GM19043 (cell line): ENCODE data around the gene REEP6.
A peak's percentile ranks its signal among the peaks of the same experiment; 100 is the strongest.

ENCODE experiments used
- ATAC-seq: cut with Tn5 transposase; IDR thresholded peaks from one replicate; pipeline ENCODE4 v1.9.1; 2021; ENCODE audit warnings: low read depth; ENCODE audit not compliant: unreplicated experiment

REEP6 gene

DNA sequence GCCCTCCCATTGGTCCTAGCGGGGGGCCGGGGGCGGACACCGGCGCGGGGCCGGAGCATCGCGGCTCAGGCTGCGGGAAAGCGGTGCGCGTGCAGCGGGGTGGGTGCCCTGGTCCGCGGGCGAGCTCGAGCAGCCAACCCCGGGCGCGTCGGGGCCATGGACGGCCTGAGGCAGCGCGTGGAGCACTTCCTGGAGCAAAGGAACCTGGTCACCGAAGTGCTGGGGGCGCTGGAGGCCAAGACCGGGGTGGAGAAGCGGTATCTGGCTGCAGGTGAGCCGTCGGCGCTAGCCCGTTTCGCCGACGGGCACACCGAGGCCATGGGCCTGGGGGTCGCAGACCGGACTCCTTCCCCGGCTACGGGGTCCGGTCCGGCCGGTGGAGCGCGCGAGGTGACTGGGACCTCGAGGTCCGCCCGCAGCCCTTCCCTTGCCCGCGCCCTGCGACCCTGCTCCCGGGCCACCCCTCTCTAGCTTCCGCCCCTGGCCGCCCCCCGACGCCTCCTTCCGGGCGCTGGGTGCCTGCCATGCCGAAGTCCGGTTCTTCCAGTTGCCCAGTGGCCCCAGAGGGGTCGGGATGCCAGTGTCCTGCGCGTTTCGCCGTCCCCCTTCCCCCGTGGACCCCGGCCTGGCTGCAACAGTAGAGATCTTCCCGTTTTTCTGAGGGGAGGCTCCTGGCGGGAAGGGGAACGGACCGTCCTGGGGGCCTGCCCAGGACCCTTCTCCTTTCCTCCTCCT, at the start of gene REEP6:
Gene REEP6 (plus strand): TSS at position 68 of the 735 bp plus-strand sequence. CDS start 89 bp downstream, at position 157.
- ATAC-seq = no peak

DNA sequence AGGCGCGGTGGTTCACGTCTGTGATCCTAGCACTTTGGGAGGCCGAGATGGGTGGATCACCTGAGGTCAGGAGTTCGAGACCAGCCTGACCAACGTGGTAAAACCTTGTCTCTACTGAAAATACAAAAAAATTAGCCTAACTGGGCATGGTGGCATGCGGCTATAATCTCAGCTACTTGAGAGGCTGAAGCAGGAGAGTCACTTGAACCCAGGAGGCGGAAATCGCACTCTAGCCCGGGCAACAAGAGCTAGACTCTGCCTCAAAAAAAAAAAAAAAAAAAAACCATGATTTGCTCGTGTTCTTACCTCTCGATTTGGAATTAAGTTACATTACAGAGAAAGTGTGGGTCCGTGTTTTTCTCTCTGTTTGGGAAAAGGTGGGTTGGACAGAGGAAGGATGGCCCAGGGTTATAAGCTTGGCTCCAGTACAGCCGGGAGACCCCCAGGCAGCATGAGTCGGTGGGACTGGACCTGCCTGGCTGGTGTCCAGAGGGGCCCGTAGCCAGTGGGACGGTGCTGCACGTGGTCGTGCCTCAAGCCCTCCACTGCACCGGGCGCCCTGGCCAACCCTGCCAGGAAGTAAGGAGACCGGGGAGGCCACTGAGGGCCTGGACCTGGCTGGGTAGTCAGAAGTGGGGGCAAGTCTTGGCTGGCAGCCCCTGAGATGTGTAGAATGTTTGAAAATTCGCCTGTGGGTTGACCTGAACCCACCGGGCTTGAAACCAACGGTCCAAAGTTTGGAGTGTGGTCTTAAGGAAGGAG, 49.1 kb upstream of the REEP6 start:
- ATAC-seq = no peak

DNA sequence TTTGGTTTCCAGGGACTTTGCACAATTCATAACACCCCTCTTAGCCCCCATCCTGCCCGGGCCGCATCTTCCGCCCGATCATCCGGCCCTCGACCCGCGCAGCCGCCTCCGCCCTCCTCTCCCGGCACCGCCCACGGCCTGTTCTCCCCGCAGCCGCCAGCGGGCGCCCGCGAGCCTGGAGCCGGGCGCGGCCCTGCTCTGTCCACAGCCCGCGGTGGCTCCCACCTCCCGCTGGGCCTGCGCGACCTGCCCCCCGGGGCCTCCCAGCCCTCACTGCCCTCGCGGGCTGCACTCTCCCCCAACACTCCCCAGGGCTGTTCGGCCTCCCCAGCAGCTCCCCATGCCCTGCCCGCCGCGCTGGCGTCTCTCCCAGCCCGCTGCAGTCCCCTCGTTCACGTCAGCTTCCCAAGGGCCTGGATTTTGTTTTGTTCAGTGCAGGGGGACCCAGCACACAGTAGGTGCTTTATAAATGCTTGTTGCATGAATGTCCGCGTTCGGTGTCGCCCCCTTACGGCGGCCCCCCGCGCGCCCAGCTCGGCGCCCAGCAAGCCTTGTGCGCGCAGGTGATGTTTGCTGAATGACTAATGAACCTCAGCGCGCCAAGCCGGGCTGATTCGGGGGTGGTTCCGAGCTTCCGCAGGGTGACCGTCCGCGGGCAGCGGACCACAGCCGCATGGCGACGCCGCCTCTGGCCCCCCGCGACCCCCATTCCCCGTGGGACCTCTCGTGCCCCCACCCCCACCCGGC, 45.6 kb upstream of the REEP6 start:
- ATAC-seq = peak; percentile 61

GRCh38 chr19:1445932-1446712, 44.9 kb upstream of the REEP6 start:
- ATAC-seq = no peak

- no peak for ATAC-seq
Measured at GRCh38 chr19:1446713-1447481, 44.1 kb upstream of the REEP6 start.

DNA sequence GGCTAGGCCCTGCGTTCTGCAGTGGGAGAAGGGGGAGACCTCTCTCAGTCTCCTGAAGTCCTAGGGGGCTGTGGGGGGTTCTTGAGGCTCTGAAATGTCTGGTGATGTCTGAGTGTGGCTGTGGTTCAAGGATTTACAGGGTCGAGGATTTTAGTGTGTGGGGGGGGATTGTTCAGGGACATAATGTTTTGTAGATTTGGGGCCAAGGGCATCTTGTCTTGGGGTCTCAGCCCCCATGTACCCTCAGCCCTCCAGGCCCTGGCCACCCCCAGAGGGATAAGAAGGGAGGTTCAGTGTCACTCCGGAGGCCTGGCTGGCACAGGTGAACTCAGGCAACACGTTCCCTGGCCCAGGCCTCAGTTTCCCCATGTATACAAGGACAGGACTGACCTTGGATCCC, 43.5 kb upstream of the REEP6 start:
- no peak for ATAC-seq

- no peak for ATAC-seq
Measured at GRCh38 chr19:1447944-1448343, 43.0 kb upstream of the REEP6 start.

DNA sequence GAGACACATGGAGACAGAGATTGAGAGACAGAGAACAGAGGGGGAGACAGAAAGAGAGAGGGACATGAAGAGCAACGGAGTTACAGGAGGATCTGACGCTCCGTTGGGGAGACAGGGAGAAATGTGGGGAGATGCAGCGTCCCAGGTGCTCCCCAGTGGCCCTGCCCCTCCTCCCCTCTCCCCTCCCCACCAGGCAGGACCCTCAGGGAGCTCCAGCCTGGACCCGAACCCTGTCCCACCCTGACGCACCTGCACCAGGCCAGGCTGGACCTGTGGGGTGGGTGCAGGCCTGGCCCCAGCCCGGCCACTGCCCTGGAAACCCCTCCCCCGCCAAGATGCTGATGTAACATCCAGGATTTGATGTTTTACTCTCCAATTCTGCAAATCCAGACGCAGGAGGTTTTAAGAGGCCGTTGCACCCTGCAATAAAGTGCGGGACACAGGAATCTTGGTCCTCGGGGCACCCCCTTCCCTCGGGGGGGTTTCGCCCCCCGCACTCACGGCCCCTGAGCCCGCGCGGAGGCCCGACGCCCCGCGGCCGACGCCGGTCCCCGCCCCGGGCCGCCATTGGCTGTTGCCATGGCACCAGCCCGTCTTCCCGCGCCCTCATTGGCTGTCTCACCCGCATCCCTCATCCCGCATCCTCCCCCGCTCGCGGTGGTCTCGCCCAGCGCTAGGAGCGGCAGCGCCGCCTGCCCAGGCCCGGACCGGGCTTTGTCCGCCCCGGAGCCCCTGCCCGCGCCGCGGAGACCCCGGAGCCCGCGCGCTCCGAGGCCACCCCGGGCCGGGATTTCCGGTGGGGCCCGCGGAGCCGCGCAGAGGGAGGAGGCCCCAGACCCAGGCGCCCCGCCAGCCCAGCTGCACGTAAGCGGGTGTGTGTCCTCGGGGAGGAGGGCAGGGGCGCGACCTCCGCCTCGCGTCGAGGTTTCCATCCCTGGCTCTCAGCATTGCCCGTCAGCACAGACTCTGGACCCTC, 41.2 kb upstream of the REEP6 start, which contains the start of gene APC2:
Gene APC2 (plus strand): TSS at position 655 of the 976 bp plus-strand sequence. CDS start 2,881 bp downstream, outside the sequence.
- ATAC-seq = no peak

GRCh38 chr19:1450735-1451731, 39.9 kb upstream of the REEP6 start:
- ATAC-seq = no peak

DNA sequence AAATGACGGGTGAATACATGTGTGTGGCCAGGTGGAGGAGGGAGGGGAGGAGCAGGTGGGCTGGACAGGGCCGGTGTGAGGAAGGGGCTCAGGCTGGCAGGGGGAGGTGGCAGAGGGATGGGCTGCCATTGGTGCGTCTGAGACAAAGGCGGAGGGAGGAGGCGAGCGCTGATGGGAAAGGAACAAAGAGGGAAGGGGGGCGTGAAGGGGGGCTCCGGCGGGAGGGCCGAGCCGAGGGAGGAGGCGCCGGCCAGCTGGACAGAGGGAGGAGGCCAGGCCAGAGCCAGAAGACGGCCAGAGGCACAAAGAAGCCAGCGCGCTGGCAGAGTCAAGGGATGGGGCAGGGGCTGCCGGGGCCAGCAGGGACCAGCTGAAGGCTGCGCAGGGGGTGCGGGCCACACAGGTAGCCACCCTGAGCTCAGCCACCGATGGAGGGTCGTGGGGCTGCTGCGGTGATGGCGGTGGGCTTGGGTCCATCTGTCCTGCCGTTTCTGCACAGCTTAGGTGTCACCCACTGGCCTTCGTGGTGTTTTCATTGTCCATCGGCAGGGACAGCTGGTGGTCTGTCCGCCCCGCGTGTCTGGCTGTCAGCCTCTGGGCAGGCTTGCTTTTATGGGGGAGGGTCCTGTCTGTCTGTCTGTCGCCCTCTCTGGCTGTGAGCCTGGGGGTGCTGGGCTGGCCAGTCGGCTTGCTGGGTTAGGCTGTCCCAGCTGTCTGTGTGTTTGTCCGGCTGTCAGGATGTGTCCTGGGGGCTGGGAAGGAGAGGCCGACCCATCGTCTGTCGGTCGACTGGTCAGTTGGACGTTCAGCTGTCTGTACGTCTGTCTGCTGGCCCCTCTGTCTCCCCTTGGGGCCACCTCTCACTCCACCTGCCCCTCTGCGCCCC, 38.8 kb upstream of the REEP6 start:
- ATAC-seq = no peak

GRCh38 chr19:1452802-1453524, 38.0 kb upstream of the REEP6 start:
- no peak for ATAC-seq

DNA sequence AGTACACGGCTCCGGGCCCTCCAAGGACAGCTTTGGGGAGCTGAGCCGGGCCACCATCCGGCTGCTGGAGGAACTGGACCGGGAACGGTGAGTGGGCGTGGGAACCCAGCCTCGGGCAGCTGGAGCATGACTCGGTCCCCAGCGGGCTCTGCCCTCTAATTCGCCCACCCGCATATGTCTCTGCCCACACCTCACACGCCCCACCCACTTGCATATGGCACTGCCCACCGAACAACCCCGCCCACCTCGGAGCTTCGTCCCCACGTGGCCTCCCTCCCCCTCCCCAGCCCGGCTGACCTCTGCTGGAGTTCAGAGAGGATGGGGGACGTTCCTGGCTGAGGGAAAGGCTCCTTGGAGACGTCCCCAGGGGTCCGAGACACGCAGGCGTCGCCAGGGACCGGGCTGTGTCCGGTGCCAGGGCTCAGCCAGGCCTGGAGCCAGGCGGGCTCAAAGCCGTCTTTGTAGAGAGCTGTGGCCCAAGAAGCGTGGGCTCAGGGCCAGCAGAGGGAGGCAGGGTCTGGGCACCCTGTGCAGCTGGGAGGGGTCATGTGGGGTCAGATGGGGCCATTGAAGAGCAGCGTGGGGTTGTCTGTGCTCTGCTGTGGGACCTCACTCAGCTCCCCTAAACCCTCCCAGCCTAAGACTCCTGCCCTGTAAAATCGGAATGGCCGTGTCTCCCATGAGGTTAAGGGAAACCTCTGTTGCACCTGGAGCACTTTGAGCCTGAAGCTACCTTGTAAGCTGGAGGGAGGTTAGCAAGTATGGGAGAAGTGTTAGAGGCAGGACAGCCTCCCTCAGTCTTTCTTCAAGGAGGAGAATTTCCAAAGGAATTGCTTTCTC, 37.2 kb upstream of the REEP6 start:
- ATAC-seq = no peak

GRCh38 chr19:1455002-1455335, 36.0 kb upstream of the REEP6 start:
- ATAC-seq = no peak

DNA sequence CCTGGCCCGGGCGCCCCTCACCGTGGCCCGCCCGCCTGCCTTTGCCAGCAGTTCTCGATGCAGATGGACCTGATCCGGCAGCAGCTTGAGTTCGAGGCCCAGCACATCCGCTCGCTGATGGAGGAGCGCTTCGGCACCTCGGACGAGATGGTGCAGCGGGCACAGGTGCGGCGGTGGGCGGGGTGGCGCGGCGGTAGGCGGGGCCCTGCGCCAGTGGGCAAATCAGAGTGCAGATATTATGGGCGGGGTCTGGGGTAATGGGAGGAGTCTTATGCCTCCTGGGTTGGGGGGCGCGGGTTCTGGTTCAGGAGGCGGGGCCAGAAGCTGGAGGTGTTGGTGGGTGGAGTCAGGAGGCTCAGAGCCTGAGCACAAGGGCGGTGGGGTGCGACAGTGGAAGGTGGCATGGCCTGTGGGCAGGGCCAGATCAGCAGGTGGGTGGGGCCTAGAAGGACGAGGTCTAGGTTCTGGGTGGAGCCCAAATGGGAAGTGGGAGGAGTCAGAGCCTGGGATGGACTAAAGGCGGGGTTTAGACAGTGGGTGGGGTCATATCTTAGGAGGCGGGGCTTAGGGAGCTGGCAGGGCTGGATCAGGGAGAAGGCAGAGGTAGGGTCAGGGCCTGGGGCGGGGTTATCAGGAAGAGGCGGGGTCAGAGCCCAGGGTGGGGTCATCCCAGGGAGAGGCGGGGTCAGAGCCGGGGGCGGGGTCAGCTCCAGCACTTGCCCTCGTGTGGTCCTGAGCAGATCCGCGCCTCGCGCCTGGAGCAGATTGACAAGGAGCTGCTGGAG, 35.5 kb upstream of the REEP6 start:
- no peak for ATAC-seq
